DOHH2 (cell line): ENCODE data around the gene ZXDB.
"Not testable (repeated sequence)": the region's sequence is repeated elsewhere in the genome, so short reads cannot be mapped to it uniquely, and the experiment has no call there.

Experiments used
- CTCF ChIP-seq: fragments of 200-600 bp; sonication (generic); IDR thresholded peaks from one replicate; pipeline ENCODE4 v1.5.1; 2014; ENCODE audit warnings: antibody characterized with exemption, mild to moderate bottlenecking, low read depth, low read length; ENCODE audit not compliant: poor library complexity, severe bottlenecking
- EZH2phosphoT487 ChIP-seq: fragments of 200-600 bp; sonication (generic); IDR thresholded peaks from 2 replicates; pipeline ENCODE4 v1.6.1; 2017; ENCODE audit warnings: borderline replicate concordance, mild to moderate bottlenecking, antibody characterized with exemption, low read length, moderate library complexity, mixed read lengths

- not testable (repeated sequence) for TF ChIP-seq CTCF, EZH2phosphoT487
Observed at GRCh38 chrX:57629438-57629837, 37.6 kb downstream of the ZXDB start.
